ENCODE data around the gene UBXN11.

DNA sequence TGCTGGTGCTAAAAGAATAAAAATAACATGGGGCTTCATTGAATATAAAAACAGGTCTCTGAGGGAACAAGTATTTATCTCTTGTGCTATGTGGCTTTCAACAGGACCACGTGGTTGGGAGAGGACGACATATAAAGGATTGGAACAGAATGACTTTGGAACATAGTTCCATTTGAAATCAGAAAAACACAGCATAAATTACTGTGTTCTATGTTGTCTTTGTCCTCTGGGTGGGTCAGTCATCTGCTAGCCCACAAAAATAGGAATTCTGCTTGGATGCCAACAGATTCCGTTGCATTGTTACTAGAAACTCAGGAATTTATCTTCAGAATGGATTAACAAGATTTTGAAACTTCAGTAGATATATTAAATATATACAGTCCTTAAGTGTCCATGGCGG is 66.5 kb downstream of the UBXN11 start:
- TF ChIP-seq, protein P1, sequence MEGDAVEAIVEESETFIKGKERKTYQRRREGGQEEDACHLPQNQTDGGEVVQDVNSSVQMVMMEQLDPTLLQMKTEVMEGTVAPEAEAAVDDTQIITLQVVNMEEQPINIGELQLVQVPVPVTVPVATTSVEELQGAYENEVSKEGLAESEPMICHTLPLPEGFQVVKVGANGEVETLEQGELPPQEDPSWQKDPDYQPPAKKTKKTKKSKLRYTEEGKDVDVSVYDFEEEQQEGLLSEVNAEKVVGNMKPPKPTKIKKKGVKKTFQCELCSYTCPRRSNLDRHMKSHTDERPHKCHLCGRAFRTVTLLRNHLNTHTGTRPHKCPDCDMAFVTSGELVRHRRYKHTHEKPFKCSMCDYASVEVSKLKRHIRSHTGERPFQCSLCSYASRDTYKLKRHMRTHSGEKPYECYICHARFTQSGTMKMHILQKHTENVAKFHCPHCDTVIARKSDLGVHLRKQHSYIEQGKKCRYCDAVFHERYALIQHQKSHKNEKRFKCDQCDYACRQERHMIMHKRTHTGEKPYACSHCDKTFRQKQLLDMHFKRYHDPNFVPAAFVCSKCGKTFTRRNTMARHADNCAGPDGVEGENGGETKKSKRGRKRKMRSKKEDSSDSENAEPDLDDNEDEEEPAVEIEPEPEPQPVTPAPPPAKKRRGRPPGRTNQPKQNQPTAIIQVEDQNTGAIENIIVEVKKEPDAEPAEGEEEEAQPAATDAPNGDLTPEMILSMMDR (IDR thresholded peaks at IDR 0.05; ENCODE audit: low read length): no peak
- TF ChIP-seq EZH2 (IDR thresholded peaks at IDR 0.05; ENCODE audit: borderline replicate concordance, low read length): no peak
